Measurements from ENCODE around the gene DACH1.

GRCh38 chr13:71606818-71607217 lies 260.2 kb downstream of the DACH1 start:
- TF ChIP-seq, protein P1, sequence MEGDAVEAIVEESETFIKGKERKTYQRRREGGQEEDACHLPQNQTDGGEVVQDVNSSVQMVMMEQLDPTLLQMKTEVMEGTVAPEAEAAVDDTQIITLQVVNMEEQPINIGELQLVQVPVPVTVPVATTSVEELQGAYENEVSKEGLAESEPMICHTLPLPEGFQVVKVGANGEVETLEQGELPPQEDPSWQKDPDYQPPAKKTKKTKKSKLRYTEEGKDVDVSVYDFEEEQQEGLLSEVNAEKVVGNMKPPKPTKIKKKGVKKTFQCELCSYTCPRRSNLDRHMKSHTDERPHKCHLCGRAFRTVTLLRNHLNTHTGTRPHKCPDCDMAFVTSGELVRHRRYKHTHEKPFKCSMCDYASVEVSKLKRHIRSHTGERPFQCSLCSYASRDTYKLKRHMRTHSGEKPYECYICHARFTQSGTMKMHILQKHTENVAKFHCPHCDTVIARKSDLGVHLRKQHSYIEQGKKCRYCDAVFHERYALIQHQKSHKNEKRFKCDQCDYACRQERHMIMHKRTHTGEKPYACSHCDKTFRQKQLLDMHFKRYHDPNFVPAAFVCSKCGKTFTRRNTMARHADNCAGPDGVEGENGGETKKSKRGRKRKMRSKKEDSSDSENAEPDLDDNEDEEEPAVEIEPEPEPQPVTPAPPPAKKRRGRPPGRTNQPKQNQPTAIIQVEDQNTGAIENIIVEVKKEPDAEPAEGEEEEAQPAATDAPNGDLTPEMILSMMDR (IDR thresholded peaks at IDR 0.05; ENCODE audit: insufficient read depth, low read depth, low read length): no peak
- no peak for TF ChIP-seq EZH2 (IDR thresholded peaks at IDR 0.05; ENCODE audit: insufficient read depth, low read length)
